Muscle of arm (tissue), 12 donors: ENCODE results near the gene USP6NL. TPM values are rescaled to one million over a fixed set of nuclear protein-coding genes. Genes with fewer than 3 reads are reported as not detected.

Experiments
- DNase-seq: peaks from one replicate; pipeline ENCODE4 v3.0.0-alpha.2; 2013
- polyA plus RNA-seq, 12 donors: library from polyadenylated mRNA; unstranded; fragments of 120-200 nt; gene quantifications; one replicate each; pipeline ENCODE4 v1.2.1, GENCODE V29; 2013; ENCODE audit not compliant: insufficient read length in 12 of 12

Gene USP6NL
- polyA plus RNA-seq, 12 donors: 8.2 to 17.9 (median 10.1) TPM; not detected in 1

DNA sequence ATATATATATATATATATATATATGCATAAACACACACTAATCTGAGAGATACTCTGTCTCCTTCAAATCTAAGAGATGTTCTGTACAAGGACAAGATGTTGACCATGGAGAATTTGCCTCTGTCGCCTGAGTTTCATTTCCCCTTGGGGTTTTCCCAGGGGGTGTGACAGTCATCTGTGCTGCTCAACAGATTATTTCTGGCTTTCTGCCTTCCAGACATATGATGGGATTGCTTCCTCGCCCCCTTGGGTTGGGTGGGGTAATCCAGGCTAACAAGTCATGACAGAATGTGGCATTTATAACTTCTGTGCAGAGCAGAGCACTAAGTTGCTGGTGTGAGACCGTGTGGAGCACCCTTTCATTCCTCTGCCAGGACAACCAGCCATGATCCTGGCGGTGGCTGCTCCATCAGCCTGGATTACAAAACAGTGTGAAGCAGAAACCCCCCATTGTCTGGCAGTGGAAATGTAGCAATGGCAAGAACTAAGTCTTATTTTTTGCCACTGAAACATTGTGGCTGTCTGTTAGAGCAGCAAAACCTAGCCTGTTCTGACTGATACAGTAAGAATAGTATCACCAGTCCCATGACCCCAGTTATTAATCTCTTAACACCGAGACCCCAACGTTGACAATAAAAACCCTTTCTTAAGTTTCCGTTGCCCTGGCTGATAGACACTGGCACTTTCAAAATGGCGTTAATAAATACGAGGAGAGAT is 13.7 kb upstream of the USP6NL start:
- no peak for DNase-seq

- DNase-seq: no peak
These were observed 5.8 kb upstream of the USP6NL start for GRCh38 chr10:11617233-11617632.

GRCh38 chr10:11616021-11616420 is 4.6 kb upstream of the USP6NL start:
- DNase-seq: no peak

GRCh38 chr10:11615396-11615795 is 3.9 kb upstream of the USP6NL start:
- DNase-seq: no peak

- DNase-seq: peak; percentile 28
These were observed 861 bp upstream of the USP6NL start for GRCh38 chr10:11612021-11613001.

DNA sequence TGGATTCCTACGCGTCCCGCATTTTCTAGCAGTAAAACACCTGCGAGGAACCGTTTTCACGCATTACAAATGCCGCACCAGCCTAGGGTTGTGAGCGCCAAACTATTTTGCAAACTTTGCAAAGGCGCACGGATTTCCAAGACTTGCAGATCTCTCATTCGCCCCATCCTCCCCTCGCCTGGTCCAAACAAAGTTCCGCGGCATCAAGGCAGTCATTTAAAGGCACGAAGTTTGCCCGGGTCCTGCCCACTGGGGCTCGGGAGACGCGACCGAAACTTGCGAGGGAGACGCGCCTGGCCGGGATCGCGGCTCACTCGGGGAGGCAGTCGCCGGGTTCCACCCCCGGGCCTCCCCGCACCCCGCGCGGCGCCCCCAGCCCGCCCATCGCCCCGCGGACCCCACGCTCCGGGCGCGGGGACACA is 613 bp downstream of the USP6NL start:
- DNase-seq: no peak

GRCh38 chr10:11610166-11610825 is 1.2 kb downstream of the USP6NL start:
- DNase-seq: peak; percentile 17

DNA sequence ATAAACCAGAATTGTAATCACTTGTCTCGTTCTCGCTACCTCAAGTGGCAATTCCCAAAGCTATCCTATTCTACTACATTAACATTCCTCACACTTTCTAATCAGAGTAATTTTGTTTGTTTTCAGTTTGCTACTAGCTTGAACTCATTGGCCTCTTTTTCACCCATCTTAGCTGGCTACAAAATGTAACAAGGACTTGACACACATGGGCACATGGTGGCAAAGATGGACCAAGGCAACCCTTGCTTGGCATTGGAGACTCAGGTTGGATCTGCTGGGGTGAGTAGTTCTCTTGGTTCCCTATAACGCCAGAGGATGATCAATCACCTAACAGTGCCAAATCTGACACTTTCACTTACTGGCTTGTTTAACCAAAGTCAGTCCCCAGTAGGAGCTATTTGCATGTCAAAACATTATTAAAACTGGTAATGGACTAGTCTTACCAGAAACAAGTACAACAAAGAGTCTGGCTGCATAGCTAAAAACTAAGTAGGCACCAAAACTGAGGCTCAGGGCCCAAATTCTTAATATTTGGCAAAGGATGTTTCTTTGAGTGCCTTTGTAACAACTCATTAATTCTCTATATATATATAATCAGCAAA is 1.9 kb downstream of the USP6NL start:
- no peak for DNase-seq

DNA sequence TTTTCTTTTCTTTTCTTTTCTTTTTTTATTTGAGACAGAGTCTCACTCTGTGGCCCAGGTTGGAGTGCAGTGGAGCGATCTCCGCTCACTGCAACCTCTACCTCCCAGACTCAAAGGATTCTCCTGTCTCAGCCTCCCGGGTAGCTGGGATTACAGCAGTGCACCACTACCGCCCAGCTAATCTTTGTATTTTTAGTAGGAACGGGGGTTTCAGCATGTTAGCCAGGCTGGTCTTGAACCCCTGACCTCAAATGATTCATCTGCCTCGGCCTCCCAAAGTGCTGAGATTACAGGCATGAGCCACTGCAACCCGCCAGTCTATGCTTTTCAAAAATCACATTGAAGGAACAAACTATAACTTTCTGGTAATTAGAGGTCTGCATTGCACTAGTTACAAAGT is 2.4 kb downstream of the USP6NL start:
- no peak for DNase-seq

DNA sequence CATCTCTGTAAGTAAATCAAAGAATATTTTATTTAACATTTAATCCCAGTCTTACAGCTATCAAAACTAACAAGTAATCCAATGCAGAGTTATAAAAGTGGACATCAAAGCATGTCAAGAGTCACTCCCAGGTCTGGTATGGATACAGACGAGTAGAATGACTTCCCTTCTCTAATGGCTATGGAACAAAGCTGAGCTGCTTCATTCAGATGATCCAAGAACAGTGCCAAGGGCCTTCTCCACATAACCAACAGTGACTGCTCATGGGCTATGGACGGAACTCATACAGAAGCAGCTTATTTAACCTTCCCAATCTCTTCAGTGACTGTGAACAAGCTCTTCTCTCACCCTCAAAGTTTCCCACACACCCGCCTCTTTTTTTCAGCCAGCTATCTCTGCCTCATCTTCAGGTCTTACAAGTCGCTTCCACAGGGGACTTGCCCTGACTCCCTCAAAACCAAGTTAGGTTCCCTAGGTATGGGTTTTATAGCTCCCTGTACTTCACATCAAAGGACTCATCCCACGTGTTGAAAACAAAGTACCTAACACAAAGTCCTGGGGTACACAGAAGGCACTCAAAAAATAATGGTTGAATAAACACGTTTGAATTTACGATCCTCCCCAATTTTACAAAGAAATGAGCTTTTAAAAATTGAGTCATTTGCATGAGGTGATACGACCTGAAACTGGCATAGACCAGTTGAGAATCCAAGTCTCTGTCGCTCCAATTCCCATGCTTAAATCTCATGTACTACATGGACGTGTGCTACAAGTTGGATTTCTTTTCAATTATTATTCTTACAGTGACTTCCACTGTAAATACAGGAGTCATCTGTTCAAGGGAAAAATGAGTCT is 3.1 kb downstream of the USP6NL start:
- no peak for DNase-seq

DNA sequence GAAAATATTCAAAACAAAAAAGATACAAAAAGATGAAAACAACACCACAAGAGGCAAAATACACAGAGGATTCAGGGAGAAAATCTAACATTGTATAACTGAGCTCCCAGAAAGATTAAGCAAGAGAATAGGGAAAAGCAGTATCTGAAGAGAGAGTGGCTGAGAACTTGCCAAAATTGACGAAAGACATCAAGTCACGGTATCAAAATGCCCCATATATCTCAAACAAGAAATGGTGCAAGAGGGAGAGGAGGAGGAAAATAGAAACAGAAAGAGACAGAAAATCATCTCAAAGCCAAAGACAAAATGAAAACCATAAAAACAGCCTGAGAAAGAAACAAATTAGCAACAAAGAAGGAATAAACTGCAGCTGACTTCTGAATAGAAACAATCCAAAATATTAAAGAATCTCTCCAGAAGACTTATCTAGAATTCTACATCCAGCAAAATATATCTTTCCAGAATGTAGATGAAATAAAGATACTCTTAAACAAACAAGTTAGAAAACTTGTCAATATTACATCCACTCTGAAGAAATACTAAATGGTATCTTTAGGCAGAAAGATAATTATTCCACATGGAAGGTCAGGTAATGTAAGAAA is 5.5 kb downstream of the USP6NL start:
- no peak for DNase-seq

DNA sequence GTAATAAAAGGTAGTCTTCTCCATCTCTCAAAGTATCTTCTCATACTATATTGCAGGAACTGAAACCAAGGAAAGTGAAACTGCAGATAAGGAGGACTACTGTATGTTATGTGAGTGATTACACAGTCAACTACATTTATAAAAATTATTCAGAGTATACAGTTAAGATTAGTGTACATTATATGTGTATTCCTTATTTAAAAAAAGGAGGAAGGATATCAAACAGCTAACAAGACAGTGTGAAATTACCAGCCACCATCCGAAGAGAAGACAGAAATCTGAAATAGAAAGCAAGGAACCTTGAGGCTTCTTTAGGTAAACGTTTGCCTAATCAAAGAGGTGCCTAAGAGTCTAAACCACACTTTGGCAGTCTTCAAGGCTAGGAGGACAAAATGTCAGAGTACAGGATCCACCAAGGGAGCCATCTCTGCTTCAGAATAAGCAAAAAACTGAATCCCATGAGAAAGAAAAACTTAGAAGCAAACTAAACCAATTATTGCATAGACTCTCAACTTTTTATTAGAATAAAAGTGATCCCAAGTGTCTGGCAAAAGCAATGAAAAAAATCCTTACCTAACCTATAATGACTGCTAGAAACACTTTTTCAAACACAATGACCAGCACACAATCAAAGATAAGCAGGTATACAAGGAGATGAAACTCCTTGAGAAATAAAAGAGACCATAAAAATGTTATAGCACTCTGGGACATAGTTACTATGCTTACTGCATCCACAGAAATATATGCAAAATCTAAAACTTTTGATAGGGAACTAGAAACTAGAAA is 6.4 kb downstream of the USP6NL start:
- no peak for DNase-seq

GRCh38 chr10:11603741-11604140 is 7.7 kb downstream of the USP6NL start:
- DNase-seq: no peak

DNA sequence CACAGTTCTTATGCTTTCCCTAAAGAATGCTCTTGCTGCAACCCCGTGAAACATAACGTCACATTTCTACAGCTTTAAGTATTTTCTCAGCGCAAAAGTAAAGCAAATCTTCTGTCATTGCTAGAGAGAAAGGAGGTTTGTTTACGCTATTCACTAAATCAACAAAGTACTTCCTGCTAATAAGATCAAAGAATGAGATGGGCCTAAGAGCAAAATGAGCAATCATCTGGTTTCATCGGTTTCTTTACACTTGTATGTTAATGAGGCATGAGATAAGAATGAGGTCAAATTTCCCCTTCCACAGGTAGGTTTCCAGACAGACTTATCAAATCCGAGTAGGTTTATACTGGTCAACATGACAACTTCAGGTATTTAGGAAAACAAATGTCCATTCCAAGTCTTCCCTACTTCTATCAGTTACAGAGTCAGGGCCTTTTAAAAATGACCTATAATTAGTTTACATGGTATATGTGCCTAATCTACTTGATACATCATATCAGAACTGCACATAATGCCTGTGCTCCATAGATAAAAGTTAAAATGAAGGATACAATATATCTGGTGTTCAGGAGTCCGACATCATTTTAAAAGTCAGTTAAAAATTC is 8.4 kb downstream of the USP6NL start:
- no peak for DNase-seq

DNA sequence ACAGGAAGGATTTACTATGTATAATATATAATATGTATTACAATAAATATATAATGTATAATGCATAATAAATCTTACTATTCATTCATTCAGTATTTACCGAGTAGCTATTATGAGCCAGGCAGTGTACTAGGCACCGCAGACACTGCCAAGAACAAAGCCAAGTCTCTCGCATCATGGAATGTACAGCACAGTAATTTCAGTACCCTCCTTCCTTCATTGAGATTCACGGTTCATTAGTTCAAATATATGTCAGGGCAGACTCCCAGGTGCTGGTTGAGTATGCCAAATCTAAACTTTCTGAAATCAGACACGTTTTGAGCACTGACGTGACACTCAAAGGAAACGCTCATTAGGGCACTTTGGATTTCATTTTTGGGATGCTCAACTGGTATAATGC is 9.1 kb downstream of the USP6NL start:
- DNase-seq: no peak

- no peak for DNase-seq
These were observed 9.8 kb downstream of the USP6NL start for GRCh38 chr10:11601670-11602069.

- DNase-seq: no peak
These were observed 11.2 kb downstream of the USP6NL start for GRCh38 chr10:11600280-11600679.

GRCh38 chr10:11598712-11599397 is 12.6 kb downstream of the USP6NL start:
- no peak for DNase-seq

DNA sequence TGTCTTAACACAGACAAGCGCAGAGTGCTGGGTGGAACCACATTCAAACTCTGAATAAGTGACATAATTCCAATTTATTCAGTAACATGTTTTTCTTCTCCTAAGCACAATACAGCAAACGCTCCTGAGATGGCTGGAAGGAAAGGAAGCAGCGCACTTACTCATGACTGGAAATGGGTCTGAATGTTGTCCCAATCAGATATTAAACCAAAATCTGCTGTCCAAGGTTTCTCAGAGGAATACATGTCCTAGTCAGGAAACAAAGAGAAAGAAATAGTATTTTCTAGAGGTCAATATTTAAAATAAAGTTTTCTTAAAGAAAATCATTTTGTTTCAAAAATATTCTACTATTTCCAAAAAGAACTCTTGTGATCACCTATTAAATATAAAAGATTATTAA is 14.0 kb downstream of the USP6NL start:
- no peak for DNase-seq
